Transverse colon (tissue), 4 donors: Measurements from ENCODE around the gene DUSP2.

Experiments
- EP300 ChIP-seq: sonication (generic); formaldehyde crosslinking; IDR thresholded peaks from one replicate; pipeline ENCODE4 v1.6.1; 2017; ENCODE audit warnings: antibody characterized with exemption, low read depth
- POLR2A ChIP-seq: fragments of 450-650 bp; IDR thresholded peaks from one replicate; pipeline ENCODE4 v1.6.1; 2016; ENCODE audit warnings: antibody characterized with exemption, mild to moderate bottlenecking, moderate library complexity
- POLR2AphosphoS5 ChIP-seq, 3 donors: sonication (generic); formaldehyde crosslinking; IDR thresholded peaks; one replicate each; pipeline ENCODE4 v1.6.1; 2016; ENCODE audit warnings: antibody characterized with exemption in 3 of 3
- TF ChIP-seq, protein P1 (sequence below), 5 experiments: fragments of 200-600 bp in 3 of 5; fragments of 450-650 bp in 2 of 5; sonication (generic) in 3 of 5; IDR thresholded peaks; 1 replicate in 2 of 5; 2 replicates in 3 of 5; pipeline ENCODE4 v1.5.1; 2016 to 2017; ENCODE audit warnings: antibody characterized with exemption in 5 of 5, inconsistent platforms in 3 of 5, mild to moderate bottlenecking in 2 of 5, moderate library complexity in 1 of 5

DNA sequence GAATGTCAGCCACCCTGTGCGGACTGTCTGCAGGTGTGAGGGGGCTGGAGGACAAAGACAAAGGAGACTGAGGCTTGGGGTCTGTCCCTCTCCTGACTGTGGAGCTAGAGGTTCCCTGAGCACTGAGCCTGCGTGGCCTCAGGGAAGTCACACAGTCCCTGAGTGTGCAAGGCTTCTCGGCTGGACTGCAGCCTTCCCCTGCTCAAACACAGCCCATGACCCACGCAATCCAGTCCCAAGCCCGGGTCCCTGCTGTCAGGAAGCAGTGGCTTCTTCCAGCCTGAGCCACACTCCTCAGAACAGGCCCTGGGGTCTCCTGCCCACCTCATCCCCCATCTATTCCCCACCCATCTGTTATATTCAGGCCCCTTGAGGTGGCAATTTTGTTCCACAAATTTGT, 9.6 kb downstream of the DUSP2 start:
- no peak for TF ChIP-seq POLR2A
- TF ChIP-seq, protein P1, sequence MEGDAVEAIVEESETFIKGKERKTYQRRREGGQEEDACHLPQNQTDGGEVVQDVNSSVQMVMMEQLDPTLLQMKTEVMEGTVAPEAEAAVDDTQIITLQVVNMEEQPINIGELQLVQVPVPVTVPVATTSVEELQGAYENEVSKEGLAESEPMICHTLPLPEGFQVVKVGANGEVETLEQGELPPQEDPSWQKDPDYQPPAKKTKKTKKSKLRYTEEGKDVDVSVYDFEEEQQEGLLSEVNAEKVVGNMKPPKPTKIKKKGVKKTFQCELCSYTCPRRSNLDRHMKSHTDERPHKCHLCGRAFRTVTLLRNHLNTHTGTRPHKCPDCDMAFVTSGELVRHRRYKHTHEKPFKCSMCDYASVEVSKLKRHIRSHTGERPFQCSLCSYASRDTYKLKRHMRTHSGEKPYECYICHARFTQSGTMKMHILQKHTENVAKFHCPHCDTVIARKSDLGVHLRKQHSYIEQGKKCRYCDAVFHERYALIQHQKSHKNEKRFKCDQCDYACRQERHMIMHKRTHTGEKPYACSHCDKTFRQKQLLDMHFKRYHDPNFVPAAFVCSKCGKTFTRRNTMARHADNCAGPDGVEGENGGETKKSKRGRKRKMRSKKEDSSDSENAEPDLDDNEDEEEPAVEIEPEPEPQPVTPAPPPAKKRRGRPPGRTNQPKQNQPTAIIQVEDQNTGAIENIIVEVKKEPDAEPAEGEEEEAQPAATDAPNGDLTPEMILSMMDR (IDR thresholded peaks at IDR 0.05), result no peak
- TF ChIP-seq EP300, result no peak
- no peak for TF ChIP-seq POLR2AphosphoS5 (IDR thresholded peaks at IDR 0.05)
